Left colon (tissue), 2 donors: ENCODE measurements around the gene ELL2. TPM values are rescaled to one million over a fixed set of nuclear protein-coding genes. Genes with fewer than 3 reads are reported as not detected.

Experiments
- ATAC-seq: fragments of 200-7000 bp; cut with Tn5 transposase; one replicate; pipeline ENCODE4 v1.9.1; 2020; ENCODE audit warnings: mild to moderate bottlenecking, moderate library complexity
- DNase-seq, 2 donors: peaks; one replicate each; pipeline ENCODE4 v3.0.0-alpha.2; 2020
- intact Hi-C, 2 donors: fragments of 100-400 bp; cut with DNase I in 1 of 2; cut with micrococcal nuclease in 1 of 2; formaldehyde crosslinking; loops; one replicate each; pipeline versions ENCODE4 v1.11.2 to v1.14.0; 2022; cut with DNase I, micrococcal nuclease
- total RNA-seq, 2 donors: library from RNA; stranded (reverse); fragmentation: NEBNext Ultra II Directional; extraction: Animal tissue kit (Norgen Biotek cat#: 25700); gene quantifications; one replicate each; pipeline ENCODE4 v1.2.1, GENCODE V29; 2021
- donor health status: DM: no; HTN: no; CAD: no.
- donor health status: DM: yes; HTN: yes; CAD: no.

Gene ELL2
- total RNA-seq, 2 donors from 2014 or later: 28.7 to 36.7 TPM

GRCh38 chr5:95985249-95985648, 23.6 kb upstream of the ELL2 start:
- DNase-seq (no peak), ATAC-seq (no peak)
- intact Hi-C loops: no loop called here

GRCh38 chr5:95984287-95984938, 22.8 kb upstream of the ELL2 start:
- no peak for ATAC-seq
- DNase-seq: no peak
- intact Hi-C loops: no loop called here

DNA sequence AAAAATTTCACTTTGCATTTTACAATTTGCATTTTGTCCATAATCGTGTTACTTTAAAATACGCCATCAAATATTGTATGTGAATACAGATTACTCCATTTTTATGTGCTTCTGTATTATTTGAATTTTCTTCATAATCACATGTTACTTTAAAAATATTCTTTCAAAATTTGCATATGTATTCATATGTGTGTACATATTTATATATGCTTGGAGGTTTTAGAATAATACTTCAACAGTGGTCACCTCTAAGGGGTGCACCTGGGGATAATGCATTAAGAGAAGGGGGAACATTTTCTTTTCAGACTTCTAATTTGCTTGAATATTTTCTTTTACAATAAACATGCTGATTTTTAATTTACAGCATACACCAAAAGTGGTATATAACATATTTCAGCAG, 21.9 kb upstream of the ELL2 start:
- DNase-seq: no peak
- intact Hi-C loops: no loop called here
- ATAC-seq: no peak

DNA sequence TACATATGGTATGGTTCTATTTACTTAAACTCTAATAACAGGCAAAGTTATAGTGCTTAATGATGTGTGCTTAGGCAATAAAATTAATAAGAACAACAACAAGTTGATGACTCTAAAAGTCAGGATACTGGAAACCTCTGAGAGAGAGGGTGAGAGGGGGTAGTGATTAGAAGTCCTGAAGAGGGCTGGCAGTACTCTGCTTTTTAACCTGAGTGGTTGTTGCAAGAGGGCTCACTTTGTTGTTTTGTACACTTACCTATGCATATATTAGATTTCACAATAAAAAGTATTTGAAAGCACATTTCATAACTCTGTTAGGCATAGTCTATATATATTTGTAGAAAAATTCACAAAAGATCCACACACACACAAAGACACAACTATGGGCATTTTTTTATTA, 21.4 kb upstream of the ELL2 start:
- ATAC-seq (no peak), DNase-seq (no peak)
- intact Hi-C loops: no loop called here

DNA sequence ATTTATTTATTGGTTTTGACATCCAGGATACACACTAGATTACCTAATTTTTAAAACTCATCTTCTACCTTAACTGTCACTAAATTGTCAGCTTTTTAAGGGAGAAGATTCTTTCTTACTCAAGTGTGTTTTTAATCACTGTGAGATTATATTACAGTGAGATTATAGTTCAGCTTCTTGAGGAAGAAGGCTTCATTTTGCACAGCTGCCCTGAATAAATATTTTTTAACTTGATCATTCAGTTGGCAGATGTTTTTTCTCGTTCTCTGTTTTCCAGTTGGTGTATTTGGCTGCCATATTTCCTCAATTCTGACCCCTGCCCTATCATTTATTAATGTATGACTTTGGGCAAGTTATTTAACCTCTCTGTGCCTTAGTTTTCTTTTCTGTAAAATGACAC, 15.0 kb upstream of the ELL2 start:
- intact Hi-C loops: no loop called here
- no peak for DNase-seq
- ATAC-seq: no peak

GRCh38 chr5:95975703-95976102, 14.1 kb upstream of the ELL2 start:
- intact Hi-C loops: no loop called here
- DNase-seq (no peak), ATAC-seq (no peak)

DNA sequence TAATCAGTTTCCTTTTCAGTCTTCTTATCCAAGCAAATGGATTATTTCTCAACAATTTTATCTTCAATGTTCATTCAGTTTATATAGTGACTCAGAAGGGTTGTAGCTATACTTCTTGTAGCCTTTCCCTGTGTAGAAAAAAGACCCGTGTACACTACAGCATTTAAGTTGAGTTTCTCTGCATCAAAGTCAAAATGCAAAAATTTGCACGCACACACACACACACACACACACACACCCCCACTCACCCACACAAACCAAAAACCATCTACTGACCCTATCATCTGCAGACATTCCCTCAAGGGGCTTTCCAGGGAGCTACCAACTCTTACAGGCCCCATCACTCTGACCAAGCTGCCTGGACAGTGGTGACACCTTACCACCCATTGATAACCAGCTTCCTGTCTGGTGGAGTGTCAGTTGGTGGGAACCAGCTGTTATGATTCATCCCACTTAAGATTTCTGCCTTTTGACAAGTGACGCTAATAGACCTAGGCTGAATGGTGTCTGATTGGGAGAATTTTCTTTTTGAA, 12.2 kb upstream of the ELL2 start:
- intact Hi-C loops: no loop called here
- ATAC-seq: no peak
- DNase-seq: no peak

DNA sequence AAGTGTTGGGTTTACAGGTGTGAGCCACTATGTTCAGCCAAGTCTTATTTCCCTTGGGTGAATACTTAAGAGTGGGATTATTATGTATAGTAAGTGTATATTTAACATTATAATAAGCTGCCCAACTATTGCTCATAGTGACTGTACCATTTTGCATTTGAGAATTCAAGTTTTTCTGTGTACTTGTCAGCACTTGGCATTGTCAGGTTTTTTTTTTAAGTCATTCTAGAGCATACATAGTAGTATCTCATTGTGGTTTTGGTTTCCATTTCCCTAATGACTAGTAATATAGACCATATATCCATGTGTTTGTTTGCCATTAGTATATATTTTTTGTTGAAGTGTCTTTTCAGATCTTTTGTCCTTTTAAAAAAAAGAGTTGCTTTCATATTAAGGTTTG, 10.5 kb upstream of the ELL2 start:
- ATAC-seq (no peak), DNase-seq (no peak)
- intact Hi-C loops: no loop called here

GRCh38 chr5:95970359-95970704, 8.7 kb upstream of the ELL2 start:
- DNase-seq (no peak), ATAC-seq (no peak)
- intact Hi-C loops: no loop called here

DNA sequence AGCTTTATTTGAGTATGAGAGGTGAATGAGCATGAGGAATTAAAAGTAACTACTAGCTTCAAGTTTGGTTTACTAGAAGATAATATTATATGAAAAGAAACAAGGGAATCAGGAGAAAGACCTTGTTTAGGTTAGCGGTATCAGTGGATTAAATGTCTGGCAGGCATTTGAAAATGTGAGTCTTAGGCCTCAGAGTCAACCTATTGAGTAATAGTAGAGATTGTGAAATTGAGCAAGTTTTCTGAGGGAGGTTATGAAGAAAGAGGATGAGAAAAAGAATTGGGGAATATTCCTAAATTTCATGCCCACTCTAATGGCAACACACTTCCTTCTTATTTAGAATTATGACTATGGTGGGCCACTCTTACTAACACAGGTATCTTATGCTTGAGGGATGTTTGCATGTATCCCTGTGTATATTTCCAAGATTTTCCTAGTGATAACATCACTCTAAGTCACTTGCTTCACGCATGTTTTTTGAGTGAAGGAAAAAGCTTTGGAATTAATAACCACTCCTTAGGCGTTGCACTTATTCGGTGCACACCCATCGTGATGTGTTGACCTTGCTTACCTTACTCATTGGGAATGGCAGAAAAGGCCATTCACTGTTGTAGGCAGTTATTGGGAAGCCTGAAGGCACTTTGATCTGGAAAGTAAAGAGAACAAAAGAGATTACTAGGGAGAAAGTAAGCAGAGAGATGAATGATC, 8.2 kb upstream of the ELL2 start:
- ATAC-seq (no peak), DNase-seq (no peak)

DNA sequence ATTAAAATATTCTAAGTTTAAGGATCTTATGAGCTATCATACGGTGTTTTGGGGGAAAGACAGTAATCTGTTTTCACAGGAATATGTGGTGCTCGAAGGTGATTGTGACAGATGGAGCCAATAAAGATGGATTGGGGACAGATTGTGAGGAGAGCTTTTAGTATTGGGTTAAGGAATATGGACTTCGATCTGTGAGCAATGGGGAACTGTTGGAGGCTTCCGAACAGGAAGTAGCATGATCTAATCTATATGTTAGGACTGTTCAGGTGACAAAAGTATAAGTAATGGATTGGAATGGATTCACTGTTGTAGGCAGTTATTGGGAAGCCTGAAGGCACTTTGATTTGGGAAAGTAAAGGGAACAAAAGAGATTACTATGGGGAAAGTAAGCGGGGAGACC, 7.4 kb upstream of the ELL2 start:
- DNase-seq (no peak), ATAC-seq (peak; percentile 49)
- intact Hi-C loops: loop anchor here in 1 of 2 donors (10.0 kb wide), 1 partner anchor 324 kb away; the partner anchor contains the start of gene RFESD

More for the DNA sequence above, 8.2 kb upstream of the ELL2 start:
- intact Hi-C loops: loop anchor here in 1 of 2 donors (10.0 kb wide), 1 partner anchor 325 kb away; the partner anchor contains the start of gene RFESD

DNA sequence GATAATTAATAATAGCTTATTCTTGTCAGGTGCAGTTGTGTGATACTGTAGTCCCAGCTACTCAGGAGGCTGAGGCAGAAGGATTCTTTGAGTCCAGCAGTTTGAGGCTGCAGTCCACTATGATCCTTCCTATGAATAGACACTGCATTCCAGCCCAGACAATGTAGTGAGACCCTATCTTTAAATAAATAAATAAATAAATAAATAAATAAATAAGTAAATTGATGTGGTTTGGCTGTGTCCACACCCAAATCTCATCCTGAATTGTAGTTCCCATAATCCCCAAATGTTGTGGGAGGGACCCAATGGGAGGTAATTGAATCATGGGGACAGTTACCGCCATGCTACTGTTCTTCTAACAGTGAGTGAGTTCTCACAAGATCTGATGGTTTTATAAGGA, 5.6 kb upstream of the ELL2 start:
- intact Hi-C loops: loop anchor here in 1 of 2 donors (10.0 kb wide), 1 partner anchor 322 kb away; the partner anchor contains the start of gene RFESD
- no peak for ATAC-seq

GRCh38 chr5:95966005-95966404, 4.4 kb upstream of the ELL2 start:
- ATAC-seq (no peak), DNase-seq (no peak)
- intact Hi-C loops: loop anchor here in 1 of 2 donors (10.0 kb wide), 1 partner anchor 321 kb away; the partner anchor contains the start of gene RFESD

More for the DNA sequence above, 5.6 kb upstream of the ELL2 start:
- DNase-seq: no peak

- no peak for DNase-seq
- ATAC-seq: no peak
- intact Hi-C loops: loop anchor here in 1 of 2 donors (5.0 to 10.0 kb wide), 2 partner anchors 319 to 373 kb away; partner anchors contain the start of gene RFESD
These were observed 2.2 kb upstream of the ELL2 start for GRCh38 chr5:95963650-95964410.

GRCh38 chr5:95962785-95963184, 1.1 kb upstream of the ELL2 start:
- no peak for ATAC-seq
- peak in 1 of 2 donors; percentile 20 for DNase-seq
- intact Hi-C loops: loop anchor here in 1 of 2 donors (5.0 to 10.0 kb wide), 2 partner anchors 318 to 375 kb away; partner anchors contain the start of gene RFESD

- ATAC-seq: no peak
- no peak for DNase-seq
- intact Hi-C loops: loop anchor here in 1 of 2 donors (5.0 to 10.0 kb wide), 2 partner anchors 318 to 375 kb away; partner anchors contain the start of gene RFESD
These were observed 773 bp upstream of the ELL2 start for GRCh38 chr5:95962475-95962773.

- peak; percentile 77 for ATAC-seq
- intact Hi-C loops: loop anchor here in 1 of 2 donors (5.0 to 10.0 kb wide), 2 partner anchors 316 to 376 kb away; partner anchors contain the start of gene RFESD
- DNase-seq: peak; percentile 74 to 87
These were observed 709 bp downstream of the ELL2 start for GRCh38 chr5:95960667-95961616.
